Urothelium cell line (cell line): ENCODE results near the gene ZC3H12D.
"Not testable (repeated sequence)": the region's sequence is repeated elsewhere in the genome, so short reads cannot be mapped to it uniquely, and the experiment has no call there.

Source experiments
- DNase-seq: peaks from one replicate; pipeline ENCODE4 v3.0.0; 2011; ENCODE audit warnings: low spot score, mixed read lengths
- FAIRE-seq: peaks from 2 replicates; lab custom pipeline; 2011; peaks lifted over from hg19 to GRCh38; lab: Jason Lieb, UNC

The ZC3H12D gene

GRCh38 chr6:149487316-149487715, 2.5 kb upstream of the ZC3H12D start:
- DNase-seq = no peak
- no peak for FAIRE-seq

- FAIRE-seq (no peak), DNase-seq (no peak)
Observed at GRCh38 chr6:149483849-149484655, 762 bp downstream of the ZC3H12D start.

GRCh38 chr6:149483334-149483725, 1.5 kb downstream of the ZC3H12D start:
- no peak for FAIRE-seq
- no peak for DNase-seq

GRCh38 chr6:149482545-149483333, 2.1 kb downstream of the ZC3H12D start:
- no peak for DNase-seq
- FAIRE-seq = no peak

- FAIRE-seq (no peak), DNase-seq (no peak)
Observed at GRCh38 chr6:149480502-149481280, 4.1 kb downstream of the ZC3H12D start.

- no peak for FAIRE-seq
- DNase-seq = no peak
Observed at GRCh38 chr6:149478631-149479314, 6.0 kb downstream of the ZC3H12D start.

- DNase-seq (no peak), FAIRE-seq (no peak)
Observed at GRCh38 chr6:149477544-149477943, 7.3 kb downstream of the ZC3H12D start.

GRCh38 chr6:149476789-149477455, 7.9 kb downstream of the ZC3H12D start:
- no peak for FAIRE-seq

GRCh38 chr6:149474108-149474935, 10.5 kb downstream of the ZC3H12D start:
- DNase-seq = no peak
- no peak for FAIRE-seq

More at GRCh38 chr6:149476789-149477455, 7.9 kb downstream of the ZC3H12D start:
- no peak for DNase-seq

GRCh38 chr6:149473080-149474052, 11.4 kb downstream of the ZC3H12D start:
- FAIRE-seq = no peak
- DNase-seq = no peak

GRCh38 chr6:149472241-149472640, 12.6 kb downstream of the ZC3H12D start:
- no peak for FAIRE-seq
- DNase-seq = no peak

GRCh38 chr6:149471801-149472200, 13.0 kb downstream of the ZC3H12D start:
- DNase-seq = no peak
- no peak for FAIRE-seq

GRCh38 chr6:149470948-149471347, 13.9 kb downstream of the ZC3H12D start:
- no peak for DNase-seq
- FAIRE-seq = no peak

GRCh38 chr6:149468179-149468578, 16.6 kb downstream of the ZC3H12D start:
- FAIRE-seq (no peak), DNase-seq (no peak)

- DNase-seq (no peak), FAIRE-seq (no peak)
Observed at GRCh38 chr6:149467265-149467664, 17.5 kb downstream of the ZC3H12D start.

GRCh38 chr6:149464411-149464810, 20.4 kb downstream of the ZC3H12D start:
- DNase-seq (no peak), FAIRE-seq (no peak)

GRCh38 chr6:149463781-149464180, 21.0 kb downstream of the ZC3H12D start:
- DNase-seq (no peak), FAIRE-seq (no peak)

GRCh38 chr6:149462712-149463111, 22.1 kb downstream of the ZC3H12D start:
- FAIRE-seq, DNase-seq: not testable (repeated sequence)
